ENCODE data around the gene RXRB.
"Not testable (repeated sequence)": the region's sequence is repeated elsewhere in the genome, so short reads cannot be mapped to it uniquely, and the experiment has no call there.

The RXRB gene

GRCh38 chr6:33160728-33161344 is 39.6 kb downstream of the RXRB start:
- no peak for DNase-seq

- DNase-seq, result no peak
These were observed 40.4 kb downstream of the RXRB start for GRCh38 chr6:33160096-33160495.

- DNase-seq, result no peak
These were observed 43.5 kb downstream of the RXRB start for GRCh38 chr6:33156964-33157363.

- DNase-seq, result no peak
These were observed 43.9 kb downstream of the RXRB start for GRCh38 chr6:33156561-33156960.

- no peak for DNase-seq
These were observed 46.1 kb downstream of the RXRB start for GRCh38 chr6:33154349-33154748.

GRCh38 chr6:33151050-33151449 is 49.4 kb downstream of the RXRB start:
- no peak for DNase-seq

- not testable (repeated sequence) for DNase-seq
These were observed 49.9 kb downstream of the RXRB start for GRCh38 chr6:33150560-33150959.

- peak; percentile 26 for DNase-seq
These were observed 52.4 kb downstream of the RXRB start for GRCh38 chr6:33147807-33148666.

- DNase-seq, result no peak
These were observed 56.1 kb downstream of the RXRB start for GRCh38 chr6:33144373-33144772.

Measured in CD4-positive, alpha-beta T cell treated with Interleukin-21 for 1 hour (primary cell).